Keratinocyte (primary cell): ENCODE results near the gene DST. TPM values are rescaled to one million over a fixed set of nuclear protein-coding genes. Genes with fewer than 3 reads are reported as not detected.

Source experiments
- DNase-seq: peaks from one replicate; pipeline ENCODE4 v3.0.0-alpha.2; 2011; ENCODE audit warnings: low read depth, missing footprints, low spot score
- FAIRE-seq: peaks from 2 replicates; lab custom pipeline; 2011; peaks lifted over from hg19 to GRCh38; lab: Jason Lieb, UNC
- H2AFZ ChIP-seq: 2 replicates; pipeline ENCODE4 v1.6.0; 2012; ENCODE audit warnings: low read length, control low read depth, inconsistent platforms; ENCODE audit not compliant: control insufficient read depth
- H3K27ac ChIP-seq: 2 replicates; pipeline ENCODE4 v1.5.1; 2011; ENCODE audit warnings: low read length; ENCODE audit not compliant: control insufficient read depth, insufficient read depth
- H3K27me3 ChIP-seq: 3 replicates; pipeline ENCODE4 v1.6.0; 2011; ENCODE audit warnings: low read length; ENCODE audit not compliant: control insufficient read depth, insufficient read depth; ENCODE audit errors: extremely low read depth
- H3K36me3 ChIP-seq, 2 experiments: 2 replicates in 1 of 2; 3 replicates in 1 of 2; pipeline ENCODE4 v1.5.1; 2011; ENCODE audit warnings: low read length in 2 of 2, mild to moderate bottlenecking in 1 of 2; ENCODE audit not compliant: control insufficient read depth in 2 of 2, insufficient read depth in 2 of 2; ENCODE audit errors: extremely low read depth in 1 of 2
- H3K4me1 ChIP-seq: 3 replicates; pipeline ENCODE4 v1.5.1; 2011; ENCODE audit warnings: low read length; ENCODE audit not compliant: control insufficient read depth, insufficient read depth; ENCODE audit errors: extremely low read depth
- H3K4me2 ChIP-seq: 3 replicates; pipeline ENCODE4 v1.6.0; 2011; ENCODE audit warnings: low read depth, low read length; ENCODE audit not compliant: control insufficient read depth, insufficient read depth; ENCODE audit errors: extremely low read depth
- H3K4me3 ChIP-seq, 3 experiments: fragments of 200-600 bp in 1 of 3; sonication (generic) in 1 of 3; 2 replicates in 2 of 3; 3 replicates in 1 of 3; pipeline ENCODE4 v1.5.1; 2011 to 2016; ENCODE audit warnings: low read length in 3 of 3, mild to moderate bottlenecking in 3 of 3, control low read depth in 2 of 3, inconsistent platforms in 1 of 3, low read depth in 1 of 3, mixed read lengths in 1 of 3, mixed run types in 1 of 3, moderate library complexity in 1 of 3; ENCODE audit not compliant: control insufficient read depth in 2 of 3, insufficient read depth in 2 of 3; ENCODE audit errors: extremely low read depth in 1 of 3
- H3K79me2 ChIP-seq: 2 replicates; pipeline ENCODE4 v1.6.0; 2012; ENCODE audit warnings: low read length; ENCODE audit not compliant: control insufficient read depth, insufficient read depth
- H3K9ac ChIP-seq: 3 replicates; pipeline ENCODE4 v1.6.0; 2011; ENCODE audit warnings: low read length; ENCODE audit not compliant: control insufficient read depth, insufficient read depth; ENCODE audit errors: extremely low read depth
- H3K9me1 ChIP-seq: 3 replicates; pipeline ENCODE4 v1.6.0; 2011; ENCODE audit warnings: low read length; ENCODE audit not compliant: control insufficient read depth, insufficient read depth; ENCODE audit errors: extremely low read depth
- H3K9me3 ChIP-seq: 2 replicates; pipeline ENCODE4 v1.5.1; 2012; ENCODE audit warnings: low read depth, low read length; ENCODE audit not compliant: control insufficient read depth
- H4K20me1 ChIP-seq: 3 replicates; pipeline ENCODE4 v1.6.0; 2011; ENCODE audit warnings: low read length; ENCODE audit not compliant: control insufficient read depth, insufficient read depth; ENCODE audit errors: extremely low read depth
- CTCF ChIP-seq, 3 experiments: IDR thresholded peaks in 1 of 3; conservative IDR thresholded peaks in 1 of 3; optimal IDR thresholded peaks in 1 of 3; 2 replicates in 2 of 3; 3 replicates in 1 of 3; pipeline versions ENCODE3 to v1.5.1; 2011; ENCODE audit warnings: low read length in 3 of 3, mild to moderate bottlenecking in 3 of 3, moderate library complexity in 2 of 3, control low read depth in 1 of 3, inconsistent platforms in 1 of 3; ENCODE audit not compliant: insufficient read depth in 2 of 3; ENCODE audit errors: extremely low read depth in 1 of 3
- EZH2 ChIP-seq: IDR thresholded peaks from one replicate; pipeline ENCODE4 v1.6.1; 2012; ENCODE audit warnings: inconsistent platforms, mild to moderate bottlenecking, low read length, moderate library complexity
- dilution Hi-C: fragments of 300-500 bp; cut with MboI; formaldehyde crosslinking; loops from one replicate; pipeline ENCODE4 v1.7.0; 2020; ENCODE audit warnings: low sequenced_read_pairs; ENCODE audit not compliant: extremely low pct_ligation_motif_present
- polyA plus RNA-seq, 5 experiments: library from polyadenylated mRNA; depleted of rRNA in 3 of 5; stranded (reverse) in 3 of 5; stranded (forward) in 1 of 5; unstranded in 1 of 5; fragments of >200 nt; gene quantifications; 1 replicate in 1 of 5; 2 replicates in 3 of 5; 3 replicates in 1 of 5; pipeline versions ENCODE4 v1.2.1 to v1.2.3, GENCODE V29; 2011 to 2012; ENCODE audit warnings: missing spikeins in 2 of 5, low read depth in 1 of 5, low replicate concordance in 1 of 5

The DST gene
- polyA plus RNA-seq, 1 donor (not counting 4 experiments of a cell fraction or from before 2014, with no cell fraction given) = 455 TPM

DNA sequence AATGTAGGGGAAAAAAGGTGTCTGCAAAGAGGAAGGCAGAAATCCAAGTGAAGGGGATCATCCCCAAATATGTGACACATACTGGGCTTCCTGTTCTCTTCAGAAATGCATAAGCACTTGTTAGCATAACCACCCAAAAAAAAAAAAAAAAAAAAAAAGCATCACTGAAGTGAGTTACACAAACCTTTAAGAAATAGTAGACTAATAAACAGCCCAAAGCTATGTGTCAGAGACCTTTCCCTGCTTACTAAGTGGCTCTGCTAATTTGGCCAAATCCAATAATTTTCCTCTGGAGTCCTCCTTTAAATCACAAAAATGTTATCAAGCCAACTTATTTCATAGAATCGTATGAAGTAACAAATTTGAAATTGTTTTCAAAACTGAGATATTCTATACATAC is 7.5 kb upstream of the DST start:
- H3K9me1 ChIP-seq = no peaks in the 10 kb centered on the region
- peaks cover 2% of the 10 kb centered on the region in 2 experiments for H3K36me3 ChIP-seq
- H3K9me3 ChIP-seq = no peaks in the 10 kb centered on the region
- H3K4me3 ChIP-seq = no peak overlapping the region
- H2AFZ ChIP-seq = no peak overlapping the region
- H3K27ac ChIP-seq = peak overlapping the region; percentile 68
- H3K4me1 ChIP-seq = peaks cover 50% of the 10 kb centered on the region
- H4K20me1 ChIP-seq = no peaks in the 10 kb centered on the region
- DNase-seq = no peak
- FAIRE-seq = no peak
- H3K27me3 ChIP-seq = no peaks in the 10 kb centered on the region
- H3K9ac ChIP-seq = no peak overlapping the region
- no peaks in the 10 kb centered on the region for H3K79me2 ChIP-seq
- peak overlapping the region; percentile 6 for H3K4me2 ChIP-seq
- TF ChIP-seq CTCF (optimal IDR thresholded peaks at IDR 0.05 in 1 of 3, IDR thresholded peaks at IDR 0.05 in 1 of 3, conservative IDR thresholded peaks at IDR 0.05 in 1 of 3; ENCODE audit: extremely low read depth in 1 of 3, insufficient read depth in 2 of 3, low read length in 3 of 3) (no peak), EZH2 (no peak)
- dilution Hi-C loops = no loop called here

GRCh38 chr6:56649782-56650181 is 7.1 kb upstream of the DST start:
- Histone ChIP-seq H3K4me3 (no peak overlapping the region), H3K36me3 (peaks cover 2 to 4% of the 10 kb centered on the region in 2 experiments), H3K9me1 (no peaks in the 10 kb centered on the region), H3K9ac (no peak overlapping the region), H3K9me3 (no peaks in the 10 kb centered on the region), H3K79me2 (no peaks in the 10 kb centered on the region), H3K4me1 (peaks cover 52% of the 10 kb centered on the region), H3K27me3 (no peaks in the 10 kb centered on the region), H4K20me1 (no peaks in the 10 kb centered on the region), H3K4me2 (peak overlapping the region; percentile 6), H2AFZ (peak overlapping the region; percentile 40), H3K27ac (peak overlapping the region; percentile 68)
- dilution Hi-C loops = no loop called here
- TF ChIP-seq EZH2 = no peak
- TF ChIP-seq CTCF (optimal IDR thresholded peaks at IDR 0.05 in 1 of 3, IDR thresholded peaks at IDR 0.05 in 1 of 3, conservative IDR thresholded peaks at IDR 0.05 in 1 of 3; ENCODE audit: extremely low read depth in 1 of 3, insufficient read depth in 2 of 3, low read length in 3 of 3) = no peak
- FAIRE-seq = peak; percentile 67
- DNase-seq = no peak
